HG02884 (cell line): ENCODE measurements around the gene SDR39U1.

Experiments
- ATAC-seq: cut with Tn5 transposase; IDR thresholded peaks from one replicate; pipeline ENCODE4 v1.9.1; 2021; ENCODE audit warnings: mild to moderate bottlenecking, moderate library complexity; ENCODE audit not compliant: unreplicated experiment

SDR39U1 gene

DNA sequence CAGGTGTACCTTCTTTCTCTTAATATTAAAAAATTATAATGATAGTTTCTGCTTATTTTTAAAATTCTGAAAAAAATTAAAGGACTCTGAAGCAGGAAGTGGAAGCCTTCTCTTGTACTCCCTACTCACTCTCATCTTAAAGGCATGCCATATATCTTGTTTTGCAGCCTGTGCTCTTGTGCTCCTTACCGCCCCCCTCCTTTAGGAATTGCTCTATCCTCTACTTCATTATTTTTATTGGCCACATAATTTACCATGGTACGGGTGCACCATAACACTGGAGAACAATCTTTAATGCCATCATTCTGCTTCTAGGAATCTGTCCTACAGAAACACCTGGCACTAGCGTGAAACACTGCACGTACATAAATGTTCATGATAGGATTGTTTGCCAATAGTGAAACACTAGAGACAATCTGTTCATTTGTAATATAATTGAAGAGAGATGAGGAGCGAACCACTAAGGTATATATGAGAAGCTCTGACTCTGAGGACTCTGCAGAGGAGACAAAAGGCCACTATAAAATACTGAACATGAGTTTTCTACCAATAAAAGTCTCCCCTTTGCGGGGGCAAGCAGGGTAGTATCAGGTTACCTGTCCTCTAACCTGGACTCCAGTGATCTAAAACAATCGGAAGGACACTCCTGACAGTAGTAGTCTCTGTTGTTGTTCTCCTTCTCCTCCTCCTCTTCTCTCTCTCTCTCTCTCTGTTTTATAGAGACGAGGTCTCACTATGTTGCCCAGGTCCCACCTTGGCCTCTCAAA lies 50.1 kb downstream of the SDR39U1 start:
- ATAC-seq = no peak

DNA sequence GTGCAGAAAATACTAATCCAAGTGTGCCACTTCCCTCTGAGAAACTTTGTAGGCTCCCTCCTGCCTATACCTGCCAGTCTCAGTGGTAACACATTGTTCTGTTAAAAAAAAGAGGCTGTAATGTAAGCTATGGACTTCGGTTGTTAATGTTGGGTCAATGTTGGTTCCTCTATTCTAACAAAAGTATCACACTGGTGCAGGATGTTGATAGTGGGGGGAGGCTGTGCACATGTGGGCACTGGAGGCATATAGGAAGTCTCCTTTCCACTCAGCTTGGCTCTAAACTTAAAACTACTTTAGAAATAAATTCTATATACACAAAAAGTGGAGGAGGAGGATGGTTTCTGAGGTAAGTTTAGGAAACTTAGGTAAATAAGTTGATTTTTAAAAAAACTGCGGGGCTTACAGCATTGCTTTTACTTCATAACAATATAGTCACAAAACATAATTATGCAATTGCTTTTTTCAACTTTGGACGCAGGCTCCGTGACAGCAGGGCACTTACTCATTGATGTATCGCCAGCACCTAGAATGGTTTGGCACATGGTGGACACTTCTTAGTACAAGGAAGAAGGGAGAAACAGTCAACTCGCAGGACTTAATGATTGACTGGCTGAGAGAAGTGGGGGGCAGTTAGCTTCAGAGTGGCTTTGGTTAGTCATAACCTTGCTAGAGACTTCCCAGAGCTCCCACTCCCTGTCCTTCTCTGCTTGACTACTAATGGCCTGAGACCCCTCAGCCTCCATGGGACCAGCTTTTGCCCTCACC lies 51.7 kb downstream of the SDR39U1 start:
- no peak for ATAC-seq
